ENCODE data around the gene SHE. TPM values are rescaled to one million over a fixed set of nuclear protein-coding genes. Genes with fewer than 3 reads are reported as not detected.

The SHE gene
- total and polyA plus RNA-seq, 2 donors (not counting 1 experiment from before 2014, with no cell fraction given) = not detected

GRCh38 chr1:154503898-154504297, 1.7 kb upstream of the SHE start:
- TF ChIP-seq, protein P1, sequence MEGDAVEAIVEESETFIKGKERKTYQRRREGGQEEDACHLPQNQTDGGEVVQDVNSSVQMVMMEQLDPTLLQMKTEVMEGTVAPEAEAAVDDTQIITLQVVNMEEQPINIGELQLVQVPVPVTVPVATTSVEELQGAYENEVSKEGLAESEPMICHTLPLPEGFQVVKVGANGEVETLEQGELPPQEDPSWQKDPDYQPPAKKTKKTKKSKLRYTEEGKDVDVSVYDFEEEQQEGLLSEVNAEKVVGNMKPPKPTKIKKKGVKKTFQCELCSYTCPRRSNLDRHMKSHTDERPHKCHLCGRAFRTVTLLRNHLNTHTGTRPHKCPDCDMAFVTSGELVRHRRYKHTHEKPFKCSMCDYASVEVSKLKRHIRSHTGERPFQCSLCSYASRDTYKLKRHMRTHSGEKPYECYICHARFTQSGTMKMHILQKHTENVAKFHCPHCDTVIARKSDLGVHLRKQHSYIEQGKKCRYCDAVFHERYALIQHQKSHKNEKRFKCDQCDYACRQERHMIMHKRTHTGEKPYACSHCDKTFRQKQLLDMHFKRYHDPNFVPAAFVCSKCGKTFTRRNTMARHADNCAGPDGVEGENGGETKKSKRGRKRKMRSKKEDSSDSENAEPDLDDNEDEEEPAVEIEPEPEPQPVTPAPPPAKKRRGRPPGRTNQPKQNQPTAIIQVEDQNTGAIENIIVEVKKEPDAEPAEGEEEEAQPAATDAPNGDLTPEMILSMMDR (conservative IDR thresholded peaks at IDR 0.05 in 1 of 2, IDR thresholded peaks at IDR 0.05 in 1 of 2; ENCODE audit: low read depth in 1 of 2, low read length in 2 of 2) = no peak
- peak; percentile 2 for TF ChIP-seq EZH2 (IDR thresholded peaks at IDR 0.05; ENCODE audit: low read length, missing control alignments)
- H2AFZ ChIP-seq (ENCODE audit: low read length) = no peak overlapping the region
- no peak for DNase-seq (ENCODE audit: low read depth in 2 of 2)
- no peaks in the 10 kb centered on the region for H4K20me1 ChIP-seq (ENCODE audit: control insufficient read depth, extremely low read depth, insufficient read depth, low read length)
- H3K9me3 ChIP-seq (ENCODE audit: control insufficient read depth, insufficient read depth, low read depth, low read length) = no peaks in the 10 kb centered on the region
- no peak overlapping the region for H3K4me2 ChIP-seq (ENCODE audit: extremely low read depth, insufficient read depth, low read length)
- H3K36me3 ChIP-seq (ENCODE audit: control insufficient read depth, insufficient read depth, low read length) = no peaks in the 10 kb centered on the region
- no peak overlapping the region for H3K4me3 ChIP-seq (replicated peaks in 1 of 4; ENCODE audit: control extremely low read depth in 1 of 4, insufficient read depth in 1 of 4, low read depth in 3 of 4, low read length in 4 of 4)
- H3K79me2 ChIP-seq (ENCODE audit: control insufficient read depth, insufficient read depth, low read length) = no peaks in the 10 kb centered on the region
- H3K27ac ChIP-seq (ENCODE audit: insufficient read depth, low read length) = no peak overlapping the region
- no peaks in the 10 kb centered on the region for H3K4me1 ChIP-seq (ENCODE audit: control insufficient read depth, extremely low read depth, insufficient read depth, low read length)
- H3K9ac ChIP-seq (ENCODE audit: insufficient read depth, low read length) = no peak overlapping the region
- peaks cover 60% of the 10 kb centered on the region for H3K27me3 ChIP-seq (ENCODE audit: control insufficient read depth, insufficient read depth, low read length)

GRCh38 chr1:154502744-154503115, 518 bp upstream of the SHE start:
- Histone ChIP-seq H2AFZ (ENCODE audit: low read length) (no peak overlapping the region), H3K4me2 (ENCODE audit: extremely low read depth, insufficient read depth, low read length) (no peak overlapping the region), H3K27ac (ENCODE audit: insufficient read depth, low read length) (no peak overlapping the region)

GRCh38 chr1:154501423-154502065, 668 bp downstream of the SHE start:
- Histone ChIP-seq H3K4me3 (replicated peaks in 1 of 4; ENCODE audit: control extremely low read depth in 1 of 4, insufficient read depth in 1 of 4, low read depth in 3 of 4, low read length in 4 of 4) (peak overlapping the region in 1 of 4 experiments; percentile 14), H2AFZ (ENCODE audit: low read length) (no peak overlapping the region)
- no peak for DNase-seq (ENCODE audit: low read depth in 2 of 2)

More at GRCh38 chr1:154502744-154503115, 518 bp upstream of the SHE start:
- no peak for DNase-seq (ENCODE audit: low read depth in 2 of 2)
- Histone ChIP-seq H4K20me1 (ENCODE audit: control insufficient read depth, extremely low read depth, insufficient read depth, low read length) (no peaks in the 10 kb centered on the region), H3K79me2 (ENCODE audit: control insufficient read depth, insufficient read depth, low read length) (no peaks in the 10 kb centered on the region), H3K9me3 (ENCODE audit: control insufficient read depth, insufficient read depth, low read depth, low read length) (no peaks in the 10 kb centered on the region), H3K9ac (ENCODE audit: insufficient read depth, low read length) (no peak overlapping the region), H3K4me1 (ENCODE audit: control insufficient read depth, extremely low read depth, insufficient read depth, low read length) (no peaks in the 10 kb centered on the region), H3K4me3 (replicated peaks in 1 of 4; ENCODE audit: control extremely low read depth in 1 of 4, insufficient read depth in 1 of 4, low read depth in 3 of 4, low read length in 4 of 4) (no peak overlapping the region), H3K36me3 (ENCODE audit: control insufficient read depth, insufficient read depth, low read length) (no peaks in the 10 kb centered on the region), H3K27me3 (ENCODE audit: control insufficient read depth, insufficient read depth, low read length) (peaks cover 57% of the 10 kb centered on the region)
- TF ChIP-seq, protein P1 (conservative IDR thresholded peaks at IDR 0.05 in 1 of 2, IDR thresholded peaks at IDR 0.05 in 1 of 2; ENCODE audit: low read depth in 1 of 2, low read length in 2 of 2) = no peak
- TF ChIP-seq EZH2 (IDR thresholded peaks at IDR 0.05; ENCODE audit: low read length, missing control alignments) = no peak

More at GRCh38 chr1:154501423-154502065, 668 bp downstream of the SHE start:
- Histone ChIP-seq H3K9ac (ENCODE audit: insufficient read depth, low read length) (no peak overlapping the region), H3K27ac (ENCODE audit: insufficient read depth, low read length) (no peak overlapping the region), H3K79me2 (ENCODE audit: control insufficient read depth, insufficient read depth, low read length) (no peaks in the 10 kb centered on the region), H3K27me3 (ENCODE audit: control insufficient read depth, insufficient read depth, low read length) (peaks cover 64% of the 10 kb centered on the region), H3K4me1 (ENCODE audit: control insufficient read depth, extremely low read depth, insufficient read depth, low read length) (no peaks in the 10 kb centered on the region), H3K9me3 (ENCODE audit: control insufficient read depth, insufficient read depth, low read depth, low read length) (no peaks in the 10 kb centered on the region), H3K36me3 (ENCODE audit: control insufficient read depth, insufficient read depth, low read length) (no peaks in the 10 kb centered on the region), H4K20me1 (ENCODE audit: control insufficient read depth, extremely low read depth, insufficient read depth, low read length) (no peaks in the 10 kb centered on the region), H3K4me2 (ENCODE audit: extremely low read depth, insufficient read depth, low read length) (no peak overlapping the region)
- TF ChIP-seq, protein P1 (conservative IDR thresholded peaks at IDR 0.05 in 1 of 2, IDR thresholded peaks at IDR 0.05 in 1 of 2; ENCODE audit: low read depth in 1 of 2, low read length in 2 of 2) = no peak
- TF ChIP-seq EZH2 (IDR thresholded peaks at IDR 0.05; ENCODE audit: low read length, missing control alignments) = peak; percentile 96

Data from fibroblast of lung (primary cell).